ENCODE measurements around the gene TAS2R60.
"Not testable (repeated sequence)": the region's sequence is repeated elsewhere in the genome, so short reads cannot be mapped to it uniquely, and the experiment has no call there.

The TAS2R60 gene

GRCh38 chr7:143411976-143412708 lies 31.1 kb upstream of the TAS2R60 start:
- DNase-seq = no peak

- DNase-seq = no peak
Observed at GRCh38 chr7:143413123-143413522, 30.1 kb upstream of the TAS2R60 start.

- not testable (repeated sequence) for DNase-seq
Observed at GRCh38 chr7:143415209-143415608, 28.0 kb upstream of the TAS2R60 start.

GRCh38 chr7:143415742-143416397 lies 27.4 kb upstream of the TAS2R60 start:
- DNase-seq = no peak

DNA sequence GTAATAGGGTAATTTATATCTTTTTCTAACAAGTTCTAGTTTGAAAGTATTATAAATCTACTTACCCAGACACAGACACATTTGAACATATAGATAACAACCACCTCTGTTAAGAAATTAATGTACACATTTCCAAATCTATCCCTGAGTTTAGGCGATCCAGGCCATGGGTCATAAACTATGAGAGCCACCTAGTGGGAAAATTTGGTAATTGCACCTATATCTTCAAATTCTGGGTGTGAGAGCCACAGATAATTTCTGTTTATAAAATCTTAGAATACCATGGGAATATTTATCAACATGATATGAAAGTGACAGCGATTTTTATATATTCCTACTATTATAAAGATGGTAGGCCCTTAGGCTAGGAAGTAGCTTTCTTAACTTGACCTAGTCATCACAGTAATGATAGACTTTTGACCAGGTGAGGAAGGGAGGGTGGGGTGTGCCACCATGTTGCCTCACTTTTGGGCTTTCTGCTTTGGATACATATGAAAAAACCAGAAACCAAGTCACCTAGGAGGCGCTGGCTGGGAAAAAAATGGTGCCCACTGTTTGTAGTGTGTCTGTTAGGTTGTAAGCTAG lies 26.6 kb upstream of the TAS2R60 start:
- DNase-seq = no peak

- DNase-seq = no peak
Observed at GRCh38 chr7:143417734-143418383, 25.4 kb upstream of the TAS2R60 start.

GRCh38 chr7:143418681-143419458 lies 24.4 kb upstream of the TAS2R60 start:
- no peak for DNase-seq

DNA sequence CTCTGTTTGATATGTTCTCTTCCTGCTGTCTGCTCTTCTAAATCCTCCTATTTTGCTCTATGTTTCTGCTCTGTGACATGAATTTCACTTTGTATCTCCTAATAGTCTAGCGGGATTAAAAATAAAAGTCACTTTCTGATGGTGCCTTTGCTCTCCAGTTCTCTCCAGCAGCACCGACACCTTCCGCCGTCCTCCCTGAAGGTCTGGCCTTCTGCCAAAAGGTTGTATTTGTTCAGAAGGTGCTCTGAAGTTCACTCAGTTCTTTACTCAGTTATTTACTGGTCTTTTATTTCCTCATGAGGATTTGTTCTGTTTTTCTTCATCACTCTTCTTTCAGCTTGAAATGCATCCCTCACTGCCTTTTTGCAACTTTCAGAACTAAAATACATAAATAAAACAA lies 23.4 kb upstream of the TAS2R60 start:
- DNase-seq = no peak

- DNase-seq = not testable (repeated sequence)
Observed at GRCh38 chr7:143420624-143421023, 22.6 kb upstream of the TAS2R60 start.

GRCh38 chr7:143422033-143422432 lies 21.2 kb upstream of the TAS2R60 start:
- no peak for DNase-seq

GRCh38 chr7:143424476-143424875 lies 18.8 kb upstream of the TAS2R60 start:
- DNase-seq = not testable (repeated sequence)

- no peak for DNase-seq
Observed at GRCh38 chr7:143426479-143427142, 16.6 kb upstream of the TAS2R60 start.

DNA sequence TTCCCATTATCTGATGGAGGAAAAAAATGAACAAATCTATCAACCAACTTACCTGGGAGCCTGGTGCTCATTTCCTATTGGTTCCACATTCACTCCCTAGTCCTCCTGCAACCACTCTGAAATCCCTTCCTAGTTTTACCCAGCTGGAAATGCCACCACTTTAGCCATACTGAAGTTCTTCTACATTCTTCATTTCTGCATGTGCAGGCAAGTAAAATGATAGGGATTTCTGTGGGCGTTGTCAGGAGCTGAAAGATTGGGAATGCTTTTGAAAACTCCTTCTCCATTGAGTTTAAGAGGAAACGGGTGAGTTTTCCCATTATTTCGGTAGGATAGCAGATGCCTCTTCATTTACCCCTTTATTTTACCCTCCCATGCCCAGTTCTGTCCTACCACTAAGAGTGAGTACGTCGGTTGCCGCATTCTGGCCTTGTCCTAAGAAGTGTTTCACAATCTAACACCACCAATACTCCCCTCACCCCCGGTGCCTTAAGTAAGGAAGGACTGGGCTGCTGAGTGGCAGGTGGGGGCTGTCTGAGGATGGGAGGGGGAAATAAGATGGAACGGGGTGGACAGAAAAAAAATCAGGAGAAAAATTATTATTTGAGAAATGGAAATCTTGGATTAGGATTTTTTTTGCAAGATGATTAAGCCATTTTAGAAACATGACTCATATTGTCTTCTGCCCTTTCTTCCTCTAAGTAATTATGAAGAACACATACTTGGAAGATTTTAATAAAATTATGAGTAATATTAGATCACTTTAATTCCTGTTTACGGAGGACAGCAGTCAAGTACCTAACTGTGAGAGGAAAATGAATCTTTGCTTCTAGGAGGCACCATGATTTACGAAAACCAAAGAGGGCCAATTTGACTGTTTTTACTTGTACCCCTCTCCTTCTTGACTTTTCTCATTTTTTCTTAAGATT lies 13.2 kb upstream of the TAS2R60 start:
- no peak for DNase-seq

DNA sequence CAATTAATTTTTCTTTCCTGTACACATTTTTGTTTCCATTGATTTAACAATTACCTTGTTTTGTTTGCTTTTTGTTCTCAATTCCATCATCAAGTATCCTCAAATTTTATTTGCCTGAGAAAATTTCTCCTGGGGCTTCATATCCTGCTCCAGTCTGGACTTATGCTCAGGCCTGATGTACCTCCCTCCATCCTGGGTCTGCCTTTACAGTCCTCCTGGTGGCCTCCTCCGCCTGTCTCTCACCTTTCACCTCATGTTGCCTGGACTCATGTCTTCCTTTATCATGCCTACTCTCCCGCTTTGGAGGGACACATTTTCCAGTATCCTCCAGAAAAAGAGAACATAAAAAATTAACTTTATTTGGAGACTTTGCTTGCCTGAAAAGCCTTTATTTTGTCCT lies 12.1 kb upstream of the TAS2R60 start:
- DNase-seq = no peak

DNA sequence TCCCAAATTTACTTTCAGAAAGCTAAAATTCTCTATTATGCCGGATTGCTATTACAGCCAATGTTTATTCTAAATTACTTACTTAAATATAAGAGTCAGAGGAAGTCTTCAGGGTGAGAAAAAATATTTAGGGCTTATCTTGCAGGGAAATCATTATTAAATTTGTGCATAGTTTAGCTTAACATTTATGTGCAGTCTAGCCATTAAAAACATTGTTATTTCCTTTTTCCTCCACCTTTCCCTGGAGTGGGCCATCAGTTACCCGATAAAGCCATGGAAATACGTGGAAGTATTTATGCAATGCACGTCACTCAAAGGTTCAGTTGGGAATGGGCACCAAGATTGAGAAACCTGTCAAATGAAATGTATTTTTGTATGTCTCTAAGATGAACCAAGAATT lies 9.5 kb upstream of the TAS2R60 start:
- no peak for DNase-seq

GRCh38 chr7:143434660-143435059 lies 8.6 kb upstream of the TAS2R60 start:
- no peak for DNase-seq

GRCh38 chr7:143435266-143435665 lies 8.0 kb upstream of the TAS2R60 start:
- DNase-seq = no peak

DNA sequence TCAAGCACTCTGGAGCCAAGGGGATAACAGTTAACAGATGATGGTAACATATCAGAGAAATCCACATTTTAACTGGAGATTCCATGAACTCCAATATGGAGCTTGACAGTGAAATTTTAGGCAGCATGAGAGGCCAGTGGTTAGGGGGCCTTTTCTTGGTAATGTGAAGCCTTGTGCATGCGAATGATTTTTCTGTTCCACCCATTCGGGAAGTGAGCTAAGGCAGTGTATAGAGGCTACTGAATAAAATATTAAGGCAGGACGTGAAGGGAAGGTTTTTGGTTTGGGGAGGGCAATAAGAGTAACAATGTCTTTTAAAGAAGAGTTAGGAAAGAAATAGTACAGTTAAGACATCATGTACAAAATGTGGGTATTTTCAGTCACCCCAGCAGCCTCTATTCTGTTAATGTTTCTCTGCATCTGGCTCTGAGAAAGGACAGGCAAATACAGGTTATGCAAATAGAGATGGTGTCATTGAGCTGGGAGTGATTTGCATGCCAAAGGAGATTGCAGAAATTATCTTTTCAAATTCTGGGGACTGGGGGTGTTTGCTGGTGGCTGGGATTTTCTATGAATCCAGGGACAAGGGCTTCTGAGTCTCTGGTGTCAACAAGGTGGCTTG lies 6.8 kb upstream of the TAS2R60 start:
- DNase-seq = no peak

DNA sequence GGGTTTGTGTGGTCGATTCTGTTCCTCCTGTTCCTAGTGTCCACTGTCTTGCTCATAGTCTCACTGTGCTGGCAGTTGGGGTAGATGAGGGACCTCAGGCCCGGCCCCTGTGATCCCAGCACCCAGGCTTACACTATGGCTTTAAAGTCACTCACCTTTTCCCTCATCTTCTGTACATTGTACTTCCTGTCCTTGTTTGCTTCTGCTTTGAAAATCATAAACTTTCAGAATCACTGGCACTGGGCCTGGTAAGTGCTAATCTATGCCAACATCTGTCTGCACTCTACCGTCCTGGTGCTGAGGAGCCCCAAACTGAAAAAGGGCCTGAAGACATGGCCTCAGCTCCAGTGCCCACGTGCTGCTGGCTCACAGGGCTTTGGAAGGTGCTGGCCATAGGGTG lies 5.7 kb upstream of the TAS2R60 start:
- no peak for DNase-seq

DNA sequence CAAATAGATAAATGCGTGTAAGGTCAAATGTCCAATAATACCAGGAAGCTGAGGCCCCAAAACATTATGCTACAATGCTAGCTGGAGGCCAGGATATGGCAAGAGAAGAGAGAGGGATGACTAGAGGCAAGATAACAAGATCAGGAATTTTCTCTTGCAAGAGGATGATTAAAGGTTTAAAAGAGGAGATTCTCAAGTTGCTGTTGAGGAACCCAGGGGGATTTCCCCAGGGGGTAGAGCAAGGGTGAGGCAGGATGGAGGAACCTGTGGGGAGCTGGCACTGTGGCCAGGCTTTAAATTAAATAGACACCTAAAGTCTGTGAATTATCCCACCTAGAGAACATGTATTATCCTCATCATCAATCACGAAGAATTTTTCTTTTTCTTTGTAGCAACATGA lies 3.4 kb upstream of the TAS2R60 start:
- no peak for DNase-seq

All from SHP77 (cell line).